Upper lobe of left lung (tissue), 6 donors: ENCODE measurements around the gene FOLR1. TPM values are rescaled to one million over a fixed set of nuclear protein-coding genes. Genes with fewer than 3 reads are reported as not detected.
A peak's percentile ranks its signal among the peaks of the same experiment; 100 is the strongest.

Experiments
- ATAC-seq, 2 donors: fragments of 200-7000 bp; cut with Tn5 transposase; one replicate each; pipeline ENCODE4 v1.9.1; 2022; ENCODE audit warnings: mild to moderate bottlenecking in 2 of 2, moderate library complexity in 2 of 2; ENCODE audit not compliant: low FRiP score in 2 of 2
- DNase-seq, 2 donors: peaks; one replicate each; pipeline ENCODE4 v3.0.0-alpha.2; 2019 to 2020
- H3K27ac ChIP-seq, 4 donors: fragments of 200-600 bp; sonication (generic); one replicate each; pipeline ENCODE4 v1.5.1; 2016 to 2019
- H3K27me3 ChIP-seq, 4 donors: fragments of 200-600 bp; sonication (generic); one replicate each; pipeline ENCODE4 v1.5.1; 2017 to 2019
- H3K36me3 ChIP-seq, 4 donors: fragments of 200-600 bp; sonication (generic); one replicate each; pipeline ENCODE4 v1.5.1; 2016 to 2019
- H3K4me1 ChIP-seq, 4 donors: fragments of 200-600 bp; sonication (generic); one replicate each; pipeline ENCODE4 v1.5.1; 2018 to 2019
- H3K4me3 ChIP-seq, 4 donors: fragments of 200-600 bp; sonication (generic); one replicate each; pipeline ENCODE4 v1.5.1; 2017 to 2019; ENCODE audit warnings: mild to moderate bottlenecking in 2 of 4, moderate library complexity in 1 of 4
- H3K9me3 ChIP-seq, 4 donors: fragments of 200-600 bp; sonication (generic); one replicate each; pipeline ENCODE4 v1.5.1; 2018 to 2019
- EP300 ChIP-seq, 4 donors: sonication (generic); formaldehyde crosslinking; IDR thresholded peaks; one replicate each; pipeline ENCODE4 v1.5.1; 2017; ENCODE audit warnings: antibody characterized with exemption in 4 of 4, control low read depth in 2 of 4
- POLR2A ChIP-seq, 4 donors: fragments of 450-650 bp; IDR thresholded peaks; one replicate each; pipeline ENCODE4 v1.5.1; 2016 to 2017; ENCODE audit warnings: antibody characterized with exemption in 4 of 4, mild to moderate bottlenecking in 2 of 4
- POLR2AphosphoS5 ChIP-seq, 2 donors: sonication (generic); formaldehyde crosslinking; IDR thresholded peaks; one replicate each; pipeline ENCODE4 v1.5.1; 2017; ENCODE audit warnings: antibody characterized with exemption in 2 of 2
- WGBS, 2 donors: methylation state at CpG; one replicate each; pipeline ENCODE4 v1.1.5; 2017 to 2018; 5-methylcytosine and 5-hydroxymethylcytosine counted together
- total RNA-seq, 6 donors: library from RNA; depleted of rRNA in 4 of 6; stranded (reverse); fragments of >200 nt in 4 of 6; gene quantifications; one replicate each; pipeline versions ENCODE4 v1.1.0 to v1.2.1, GENCODE V29; 2016 to 2021
- TF ChIP-seq, protein P1 (sequence below), 6 experiments: fragments of 450-650 bp in 4 of 6; fragments of 200-600 bp in 2 of 6; sonication (generic) in 2 of 6; IDR thresholded peaks; one replicate each; pipeline ENCODE4 v1.5.1; 2016 to 2019; ENCODE audit warnings: antibody characterized with exemption in 6 of 6
- donor health status: DM: no; HTN: no; CAD: no; lungs with moderate emphysema.
- donor health status: DM: no; HTN: yes; CAD: no; lungs with severe emphysema.

FOLR1 gene
- total RNA-seq, 6 donors from 2014 or later = 132 to 523 (median 171) TPM

DNA sequence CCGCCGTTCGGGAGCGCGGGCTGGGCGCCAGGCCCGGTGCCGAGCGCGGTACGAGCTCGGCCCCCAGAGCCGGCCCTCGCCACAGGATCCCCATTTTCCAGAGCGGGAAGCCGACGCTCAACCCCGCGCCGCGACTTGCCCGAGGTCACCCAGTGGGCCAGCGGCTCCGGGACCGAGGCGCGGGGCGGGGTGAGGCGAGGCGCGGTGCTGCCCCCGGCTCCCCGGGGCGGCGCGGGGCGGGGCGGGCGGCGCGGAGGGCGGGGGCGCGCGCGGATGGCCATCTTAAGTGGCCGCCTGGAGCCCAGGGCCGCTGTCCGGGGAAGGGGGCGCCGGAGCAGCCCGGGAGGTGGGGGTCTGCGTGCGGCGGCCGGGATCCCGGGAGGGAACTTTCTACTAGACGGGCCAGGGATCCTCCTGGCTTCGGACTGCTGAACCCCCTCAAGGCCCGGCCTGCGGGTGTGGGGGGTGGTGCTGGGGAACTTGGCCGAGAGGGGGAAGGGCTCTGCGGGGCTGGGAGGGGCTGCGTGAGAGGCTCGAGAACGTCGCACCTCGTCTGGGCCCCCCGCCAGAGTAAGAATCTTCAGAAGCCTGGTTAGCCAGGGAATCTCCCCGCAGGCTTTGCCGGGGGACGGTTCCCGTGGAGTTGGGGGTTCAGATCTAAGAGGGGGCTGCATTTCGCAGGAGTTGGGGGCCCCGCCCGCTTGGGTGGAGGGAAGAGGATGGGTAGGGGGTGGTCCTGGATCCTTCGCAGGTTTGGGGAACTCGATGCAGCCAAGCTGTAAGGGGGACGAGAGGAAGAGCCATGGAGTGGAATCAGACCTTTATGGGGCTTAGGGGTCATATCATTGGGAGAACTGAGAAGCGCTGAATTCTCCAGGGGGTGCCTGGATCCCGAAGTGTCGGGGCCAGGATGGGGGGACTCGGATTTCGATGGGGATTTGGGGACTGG lies 31.9 kb downstream of the FOLR1 start:
- peak in 1 of 4 donors; percentile 38 for TF ChIP-seq POLR2A (IDR thresholded peaks at IDR 0.05)
- TF ChIP-seq, protein P1, sequence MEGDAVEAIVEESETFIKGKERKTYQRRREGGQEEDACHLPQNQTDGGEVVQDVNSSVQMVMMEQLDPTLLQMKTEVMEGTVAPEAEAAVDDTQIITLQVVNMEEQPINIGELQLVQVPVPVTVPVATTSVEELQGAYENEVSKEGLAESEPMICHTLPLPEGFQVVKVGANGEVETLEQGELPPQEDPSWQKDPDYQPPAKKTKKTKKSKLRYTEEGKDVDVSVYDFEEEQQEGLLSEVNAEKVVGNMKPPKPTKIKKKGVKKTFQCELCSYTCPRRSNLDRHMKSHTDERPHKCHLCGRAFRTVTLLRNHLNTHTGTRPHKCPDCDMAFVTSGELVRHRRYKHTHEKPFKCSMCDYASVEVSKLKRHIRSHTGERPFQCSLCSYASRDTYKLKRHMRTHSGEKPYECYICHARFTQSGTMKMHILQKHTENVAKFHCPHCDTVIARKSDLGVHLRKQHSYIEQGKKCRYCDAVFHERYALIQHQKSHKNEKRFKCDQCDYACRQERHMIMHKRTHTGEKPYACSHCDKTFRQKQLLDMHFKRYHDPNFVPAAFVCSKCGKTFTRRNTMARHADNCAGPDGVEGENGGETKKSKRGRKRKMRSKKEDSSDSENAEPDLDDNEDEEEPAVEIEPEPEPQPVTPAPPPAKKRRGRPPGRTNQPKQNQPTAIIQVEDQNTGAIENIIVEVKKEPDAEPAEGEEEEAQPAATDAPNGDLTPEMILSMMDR (IDR thresholded peaks at IDR 0.05) = no peak
- Histone ChIP-seq H3K4me1 (peaks cover 23 to 40% (median 29%) of the 10 kb centered on the region in 4 donors), H3K27me3 (no peaks in the 10 kb centered on the region), H3K36me3 (peaks cover 2 to 20% (median 12%) of the 10 kb centered on the region in 4 donors), H3K4me3 (peak overlapping the region; percentile 83 to 90 (median 86)), H3K27ac (peak overlapping the region; percentile 96 to 98 (median 98)), H3K9me3 (no peaks in the 10 kb centered on the region)
- WGBS, 2 donors = 0 to 1% methylated on average over 15 to 38 of the region's 84 CpGs
- DNase-seq = peak; percentile 82 to 96
- peak; percentile 52 to 91 for ATAC-seq

DNA sequence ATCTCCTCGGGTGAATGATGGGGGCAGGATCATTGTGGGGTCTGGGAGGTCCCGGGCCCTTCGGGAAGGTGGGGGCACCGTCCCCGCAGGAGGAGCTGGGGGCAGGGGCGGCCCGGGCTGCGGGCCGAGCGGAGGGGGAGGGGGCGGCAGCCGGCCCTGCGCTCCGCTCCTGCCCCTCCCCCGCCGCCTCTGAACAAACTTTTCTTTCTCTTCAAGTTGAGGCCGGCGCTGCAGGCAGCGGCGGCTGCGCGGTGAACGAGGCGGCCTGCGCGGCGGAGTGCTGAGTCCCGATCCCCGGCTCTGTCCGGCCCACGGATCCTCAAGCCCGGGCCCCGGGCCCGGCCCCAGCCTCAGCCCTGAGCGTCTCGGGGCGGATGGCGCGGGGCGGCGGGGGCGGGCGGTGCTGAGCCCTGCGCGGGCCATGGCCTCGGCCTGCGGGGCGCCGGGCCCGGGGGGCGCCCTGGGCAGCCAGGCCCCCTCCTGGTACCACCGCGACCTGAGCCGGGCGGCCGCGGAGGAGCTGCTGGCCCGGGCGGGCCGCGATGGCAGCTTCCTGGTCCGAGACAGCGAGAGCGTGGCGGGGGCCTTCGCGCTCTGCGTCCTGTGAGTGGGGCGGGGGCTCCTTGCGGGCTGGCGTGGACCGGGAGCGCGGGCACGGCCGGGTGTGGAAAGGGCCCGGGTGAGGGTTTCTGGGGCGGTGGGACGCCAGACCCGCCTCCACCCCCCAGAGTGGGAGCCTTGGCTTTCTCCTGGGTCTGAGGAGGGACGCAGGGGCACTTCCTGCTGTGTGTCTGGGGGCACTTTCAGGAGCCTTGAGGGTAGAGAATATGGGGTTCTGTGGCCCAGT lies 32.8 kb downstream of the FOLR1 start, which contains the start of gene INPPL1:
INPPL1 (plus strand) TSS at position 204 of the 847 bp plus-strand sequence; CDS start at position 422, 218 bp downstream.
- H3K4me1 ChIP-seq = peaks cover 23 to 40% (median 29%) of the 10 kb centered on the region in 4 donors
- no peaks in the 10 kb centered on the region for H3K27me3 ChIP-seq
- WGBS, 2 donors = 0 to 1% methylated on average over 15 to 28 of the region's 81 CpGs
- peaks cover 11 to 29% (median 21%) of the 10 kb centered on the region in 4 donors for H3K36me3 ChIP-seq
- ATAC-seq = peak in 1 of 2 donors; percentile 1
- peak within 1 kb of the TSS; percentile 96 to 98 (median 98) for H3K27ac ChIP-seq
- no peaks in the 10 kb centered on the region for H3K9me3 ChIP-seq
- DNase-seq = peak; percentile 56 to 92
- H3K4me3 ChIP-seq = peak within 1 kb of the TSS; percentile 83 to 90 (median 86)
- TF ChIP-seq POLR2A (IDR thresholded peaks at IDR 0.05) (peak in 2 of 4 donors; percentile 9 to 34), POLR2AphosphoS5 (IDR thresholded peaks at IDR 0.05) (no peak)

DNA sequence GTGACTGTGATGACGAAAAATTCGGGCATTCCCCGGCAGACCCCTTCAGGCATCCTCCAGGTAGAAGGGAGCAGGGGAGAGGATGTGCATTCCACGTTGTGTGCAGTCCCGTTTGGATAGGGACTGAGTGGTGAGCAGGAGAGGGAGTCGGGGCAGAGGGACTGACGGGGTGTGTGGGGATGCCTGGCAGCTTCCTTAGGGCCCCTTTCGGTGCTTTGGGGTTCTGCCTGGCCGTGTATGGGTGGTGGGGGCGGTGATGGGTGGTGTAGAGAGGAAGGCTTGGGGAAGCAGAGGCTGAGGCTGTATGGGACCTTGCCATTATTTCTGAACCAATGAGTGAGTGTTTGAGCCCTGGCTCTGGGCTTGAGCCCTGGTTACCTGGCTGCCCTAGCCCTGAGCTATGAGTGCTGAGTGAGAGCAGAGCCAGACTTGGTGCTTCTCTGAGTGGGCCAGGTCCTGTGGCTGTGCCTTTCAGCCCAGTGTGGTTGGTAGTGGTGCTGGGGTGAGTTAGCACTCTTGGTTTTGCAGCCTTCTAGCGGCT lies 33.5 kb downstream of the FOLR1 start:
- Histone ChIP-seq H3K4me1 (peaks cover 23 to 40% (median 29%) of the 10 kb centered on the region in 4 donors), H3K27me3 (no peaks in the 10 kb centered on the region), H3K4me3 (peak overlapping the region; percentile 20 to 90 (median 86)), H3K36me3 (peaks cover 16 to 36% (median 28%) of the 10 kb centered on the region in 4 donors), H3K27ac (peak overlapping the region; percentile 96 to 98 (median 98)), H3K9me3 (no peaks in the 10 kb centered on the region)
- no peak for ATAC-seq
- peak in 1 of 4 donors; percentile 1 for TF ChIP-seq POLR2A (IDR thresholded peaks at IDR 0.05)
- TF ChIP-seq POLR2AphosphoS5 (IDR thresholded peaks at IDR 0.05) = no peak
- DNase-seq = no peak
- WGBS, 2 donors = 14 to 15% methylated on average over 11 of the region's 11 CpGs

DNA sequence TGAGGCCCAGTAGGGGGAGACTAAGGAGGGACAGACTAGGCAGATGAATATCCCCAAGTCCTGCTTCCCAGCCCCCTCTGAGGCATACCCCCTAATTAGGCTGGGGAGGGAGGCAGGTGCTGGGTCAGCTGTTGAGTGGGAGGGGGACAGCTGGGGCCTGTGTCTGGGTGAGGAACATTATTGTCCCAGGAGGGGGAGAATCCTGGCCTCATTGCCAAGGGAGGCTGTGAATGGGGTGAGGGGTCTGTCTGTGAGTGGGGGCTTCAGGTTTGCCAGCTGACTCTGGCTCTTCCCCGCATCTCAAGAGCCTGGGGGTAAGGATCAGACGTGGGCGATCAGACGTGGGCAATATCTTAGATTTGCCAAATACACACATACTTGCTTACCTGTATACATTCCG lies 34.8 kb downstream of the FOLR1 start:
- H3K27ac ChIP-seq = no peak overlapping the region
- WGBS, 2 donors = 94% methylated on average over 5 of the region's 5 CpGs
- H3K4me1 ChIP-seq = peaks cover 20 to 34% (median 28%) of the 10 kb centered on the region in 4 donors
- H3K36me3 ChIP-seq = peaks cover 27 to 48% (median 40%) of the 10 kb centered on the region in 4 donors
- DNase-seq = no peak
- TF ChIP-seq, protein P1 (IDR thresholded peaks at IDR 0.05) = no peak
- no peak for TF ChIP-seq POLR2AphosphoS5 (IDR thresholded peaks at IDR 0.05)
- no peak for TF ChIP-seq POLR2A (IDR thresholded peaks at IDR 0.05)
- TF ChIP-seq EP300 (IDR thresholded peaks at IDR 0.05) = no peak
- H3K9me3 ChIP-seq = no peaks in the 10 kb centered on the region
- ATAC-seq = no peak
- no peaks in the 10 kb centered on the region for H3K27me3 ChIP-seq
- H3K4me3 ChIP-seq = no peak overlapping the region

DNA sequence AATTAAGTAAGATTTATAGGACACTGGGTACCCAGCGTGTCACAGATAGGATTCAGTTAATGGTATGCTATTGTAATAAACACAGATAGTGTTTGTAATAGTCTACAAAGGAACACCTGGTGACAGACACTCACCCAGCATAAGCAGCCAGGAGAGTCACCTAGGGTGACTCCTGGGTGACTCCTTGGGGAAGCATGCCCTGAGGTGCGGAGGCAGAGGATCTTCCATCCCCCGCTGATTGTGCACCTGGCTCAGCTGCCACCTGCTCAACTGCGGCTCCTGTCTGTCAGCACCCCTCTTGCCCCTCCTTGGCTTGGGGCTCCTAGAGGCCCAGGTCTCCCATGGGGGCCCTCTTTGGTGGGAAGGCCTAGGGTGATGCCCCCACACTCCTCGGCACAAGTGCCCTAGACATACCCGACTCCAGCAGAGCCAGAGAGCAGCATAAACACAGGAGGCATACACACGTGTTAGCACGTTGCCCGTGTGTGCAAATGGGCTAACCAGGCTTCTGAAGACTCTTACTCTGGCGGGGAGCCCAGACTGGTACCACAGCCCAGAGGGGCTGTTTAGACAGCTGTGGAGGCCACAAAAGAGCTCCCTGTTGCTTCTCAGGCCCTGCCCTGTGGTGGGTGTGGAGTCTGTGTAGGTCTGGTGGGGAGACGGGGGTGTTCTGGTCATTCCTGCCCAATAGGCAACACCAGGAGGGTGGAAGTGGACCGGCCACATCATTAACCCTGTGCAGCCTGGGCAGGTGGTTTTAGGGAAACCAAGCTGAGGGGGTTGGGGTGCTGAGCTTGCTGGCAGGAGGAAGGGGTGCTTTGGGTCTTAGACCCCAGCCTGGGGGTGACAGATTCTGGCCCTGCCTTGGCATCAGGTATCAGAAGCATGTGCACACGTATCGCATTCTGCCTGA lies 35.6 kb downstream of the FOLR1 start:
- no peak overlapping the region for H3K27ac ChIP-seq
- no peaks in the 10 kb centered on the region for H3K27me3 ChIP-seq
- H3K4me3 ChIP-seq = no peak overlapping the region
- DNase-seq = peak in 1 of 2 donors; percentile 19
- H3K36me3 ChIP-seq = peaks cover 28 to 57% (median 48%) of the 10 kb centered on the region in 4 donors
- no peaks in the 10 kb centered on the region for H3K9me3 ChIP-seq
- peaks cover 12 to 26% (median 20%) of the 10 kb centered on the region in 4 donors for H3K4me1 ChIP-seq
- ATAC-seq = no peak
- TF ChIP-seq EP300 (IDR thresholded peaks at IDR 0.05) (no peak), POLR2AphosphoS5 (IDR thresholded peaks at IDR 0.05) (no peak), POLR2A (IDR thresholded peaks at IDR 0.05) (no peak)
- TF ChIP-seq, protein P1 (IDR thresholded peaks at IDR 0.05) = no peak
- 81 to 86% methylated on average over 8 to 12 of the region's 14 CpGs for WGBS, 2 donors
